GM12878 (cell line): ENCODE measurements around the gene AKTIP. TPM values are rescaled to one million over a fixed set of nuclear protein-coding genes. Genes with fewer than 3 reads are reported as not detected.

ENCODE experiments used
- ATAC-seq: fragments of 200-7000 bp; cut with Tn5 transposase; 3 replicates; pipeline ENCODE4 v1.9.1; 2020; ENCODE audit warnings: mild to moderate bottlenecking, moderate library complexity
- BruUV-seq: library from RNA; stranded (reverse); fragments of 400-500 nt; replicated peaks from 2 replicates; lab custom pipeline; 2021; lab: Mats Ljungman, UMichigan
- CTCF ChIA-PET: fragments of 300-600 bp; sonication (Branson Sonifier 250); formaldehyde crosslinking; extraction: SDS; loops from one replicate; lab custom pipeline; 2021; ENCODE audit warnings: inconsistent platforms; lab: Yijun Ruan, JAX
- POLR2A ChIA-PET: fragments of 350-600 bp; formaldehyde crosslinking; extraction: SDS; loops from one replicate; lab custom pipeline; 2021; ENCODE audit warnings: inconsistent platforms; lab: Charles Lee
- RAD21 ChIA-PET: fragments of 300-600 bp; sonication (Branson Sonifier 250); formaldehyde crosslinking; loops from one replicate; lab custom pipeline; 2023; ENCODE audit warnings: antibody characterized with exemption; ENCODE audit not compliant: unreplicated experiment; lab: Charles Lee
- SMC1A ChIA-PET: fragments of 300-600 bp; sonication (Branson Sonifier 250); formaldehyde crosslinking; loops from one replicate; lab custom pipeline; 2023; ENCODE audit not compliant: unreplicated experiment, uncharacterized antibody; lab: Charles Lee
- DNase-seq: peaks from one replicate; pipeline ENCODE4 v3.0.0-alpha.2; 2011; ENCODE audit warnings: low read depth, low spot score
- FAIRE-seq: peaks from 3 replicates; lab custom pipeline; 2011; peaks lifted over from hg19 to GRCh38; lab: Jason Lieb, UNC
- H2AFZ ChIP-seq: 2 replicates; pipeline ENCODE4 v1.6.0; 2011; ENCODE audit warnings: low read depth, low read length, control low read depth; ENCODE audit not compliant: control insufficient read depth
- H3K27ac ChIP-seq: 2 replicates; pipeline ENCODE4 v1.5.1; 2011; ENCODE audit warnings: control low read depth; ENCODE audit not compliant: control insufficient read depth, insufficient read depth
- H3K27me3 ChIP-seq, 2 experiments: replicated peaks in 1 of 2; 2 replicates each; pipeline versions ENCODE4 v1.6.0 to v1.6.1; 2011; ENCODE audit warnings: low read length in 1 of 2; ENCODE audit not compliant: control insufficient read depth in 2 of 2, insufficient read depth in 2 of 2
- H3K36me3 ChIP-seq, 2 experiments: 2 replicates each; pipeline ENCODE4 v1.5.1; 2011; ENCODE audit warnings: low read length in 1 of 2; ENCODE audit not compliant: control insufficient read depth in 2 of 2, insufficient read depth in 2 of 2
- H3K4me1 ChIP-seq: 2 replicates; pipeline ENCODE4 v1.6.1; 2011; ENCODE audit warnings: mild to moderate bottlenecking, low read length, moderate library complexity, mixed read lengths; ENCODE audit not compliant: control insufficient read depth, insufficient read depth
- H3K4me2 ChIP-seq: 2 replicates; pipeline ENCODE4 v1.6.0; 2011; ENCODE audit warnings: control low read depth; ENCODE audit not compliant: control insufficient read depth, insufficient read depth
- H3K4me3 ChIP-seq: fragments of 200-600 bp; sonication (generic); 2 replicates; pipeline ENCODE4 v1.5.1; 2016
- H3K79me2 ChIP-seq: 2 replicates; pipeline ENCODE4 v1.6.0; 2011; ENCODE audit warnings: low read length; ENCODE audit not compliant: control insufficient read depth, insufficient read depth
- H3K9ac ChIP-seq: 2 replicates; pipeline ENCODE4 v1.8.0; 2011; ENCODE audit warnings: low read length, control low read depth, mixed read lengths; ENCODE audit not compliant: control insufficient read depth, insufficient read depth
- H3K9me3 ChIP-seq: replicated peaks from 3 replicates; pipeline ENCODE4 v1.5.1; 2011; ENCODE audit warnings: mild to moderate bottlenecking, low read length; ENCODE audit not compliant: control insufficient read depth, insufficient read depth
- H4K20me1 ChIP-seq: 2 replicates; pipeline ENCODE4 v1.6.0; 2011; ENCODE audit not compliant: control insufficient read depth, insufficient read depth
- ATF3 ChIP-seq: IDR thresholded peaks from 2 replicates; pipeline ENCODE4 v1.6.1; 2011; ENCODE audit warnings: low read depth, mild to moderate bottlenecking, low read length, moderate library complexity, borderline replicate concordance; ENCODE audit errors: extremely low read depth
- BRCA1 ChIP-seq: IDR thresholded peaks from 2 replicates; pipeline ENCODE4 v1.6.1; 2011; ENCODE audit warnings: low read depth, low read length, improper control_type of control experiment
- CTCF ChIP-seq, 3 experiments: IDR thresholded peaks in 2 of 3; conservative IDR thresholded peaks in 1 of 3; 2 replicates each; pipeline ENCODE4 v1.5.1; 2011; ENCODE audit warnings: low read depth in 3 of 3, low read length in 3 of 3, mild to moderate bottlenecking in 3 of 3, control low read depth in 2 of 3, moderate library complexity in 2 of 3, inconsistent platforms in 1 of 3, mixed read lengths in 1 of 3; ENCODE audit not compliant: control insufficient read depth in 2 of 3, insufficient read depth in 1 of 3; ENCODE audit errors: extremely low read depth in 1 of 3
- HDAC2 ChIP-seq: fragments of 200-600 bp; sonication (generic); IDR thresholded peaks from 2 replicates; pipeline ENCODE4 v1.6.1; 2017
- HSF1 ChIP-seq: fragments of 150-350 bp; IDR thresholded peaks from 2 replicates; pipeline ENCODE4 v1.6.1; 2014; ENCODE audit warnings: mild to moderate bottlenecking, low read depth, low read length
- IRF3 ChIP-seq: fragments of 450-650 bp; IDR thresholded peaks from 2 replicates; pipeline ENCODE4 v1.6.1; 2014; ENCODE audit warnings: mild to moderate bottlenecking
- KDM1A ChIP-seq: fragments of 200-600 bp; sonication (generic); IDR thresholded peaks from 2 replicates; pipeline ENCODE4 v1.6.1; 2016; ENCODE audit warnings: borderline replicate concordance
- MAX ChIP-seq: IDR thresholded peaks from 2 replicates; pipeline ENCODE4 v1.6.1; 2012; ENCODE audit warnings: low read depth, low read length, improper control_type of control experiment
- MXI1 ChIP-seq: fragments of 150-350 bp; IDR thresholded peaks from 2 replicates; pipeline ENCODE4 v1.6.1; 2011; ENCODE audit warnings: low read depth, mild to moderate bottlenecking, inconsistent platforms, low read length, improper control_type of control experiment
- NR2C1 ChIP-seq: fragments of 450-650 bp; IDR thresholded peaks from 2 replicates; pipeline ENCODE4 v1.6.1; 2017; ENCODE audit warnings: antibody characterized with exemption, mild to moderate bottlenecking, moderate library complexity
- POLR2A ChIP-seq: IDR thresholded peaks from 2 replicates; pipeline ENCODE4 v1.6.1; 2011; ENCODE audit warnings: low read depth, mild to moderate bottlenecking, low read length
- POLR2AphosphoS2 ChIP-seq: IDR thresholded peaks from 2 replicates; pipeline ENCODE4 v1.6.1; 2011; ENCODE audit warnings: low read depth, mild to moderate bottlenecking, low read length, improper control_type of control experiment, moderate library complexity
- RELA ChIP-seq: fragments of 450-650 bp; IDR thresholded peaks from 2 replicates; pipeline ENCODE4 v1.8.0; 2014; ENCODE audit warnings: borderline replicate concordance; ENCODE audit not compliant: partially characterized antibody
- TAF1 ChIP-seq: IDR thresholded peaks from 2 replicates; pipeline ENCODE4 v1.6.1; 2011; ENCODE audit warnings: mild to moderate bottlenecking, low read depth, low read length, borderline replicate concordance
- USF2 ChIP-seq: IDR thresholded peaks from 2 replicates; pipeline ENCODE4 v1.6.1; 2011; ENCODE audit warnings: low read depth, low read length, improper control_type of control experiment, borderline replicate concordance
- WGBS: methylation state at CpG from one replicate; pipeline ENCODE4 v1.1.6; 2016; ENCODE audit warnings: low lambda C conversion rate; ENCODE audit not compliant: insufficient replicate concordance, insufficient coverage; ENCODE audit errors: missing lambda C conversion rate; 5-methylcytosine and 5-hydroxymethylcytosine counted together
- in situ Hi-C: fragments of 300-500 bp; cut with MboI; formaldehyde crosslinking; loops from 9 replicates; pipeline ENCODE4 v1.14.3; 2018; ENCODE audit warnings: mixed read lengths
- intact Hi-C: fragments of 100-400 bp; cut with micrococcal nuclease; formaldehyde crosslinking; loops from one replicate; pipeline ENCODE4 v1.14.2; 2022; ENCODE audit not compliant: unreplicated experiment
- polyA plus RNA-seq, 11 experiments: library from polyadenylated mRNA; depleted of rRNA in 4 of 11; unstranded in 6 of 11; stranded (reverse) in 5 of 11; fragments of >200 nt; fragmentation: Nextera tagmentation in 4 of 11; fragmentation: Illumina TruSeq in 1 of 11; extraction: Ambion mirVana in 4 of 11; extraction: Trizol in 1 of 11; gene quantifications; 1 replicate in 1 of 11; 2 replicates in 10 of 11; pipeline versions ENCODE4 v1.2.1 to v1.2.3, GENCODE V29; 2011 to 2016; ENCODE audit warnings: inconsistent platforms in 2 of 11, missing spikeins in 2 of 11, low read depth in 1 of 11
- total RNA-seq, 4 experiments: library from RNA; depleted of rRNA in 3 of 4; stranded (reverse); fragments of >200 nt in 3 of 4; fragmentation: Illumina TruSeq in 1 of 4; extraction: Trizol in 1 of 4; gene quantifications; 2 replicates each; pipeline versions ENCODE4 v1.2.1 to v1.2.3, GENCODE V29; 2013 to 2021

AKTIP gene
- total and polyA plus RNA-seq, 10 of the 15 experiments (the other 5 are each of a cell fraction or from before 2014, with no cell fraction given): 11.4 to 22.9 (median 13.6) TPM

- WGBS: 62% methylated on average over 6 of the region's 6 CpGs
- Histone ChIP-seq H3K36me3 (no peaks in the 10 kb centered on the region), H3K27me3 (no peaks in the 10 kb centered on the region), H4K20me1 (no peaks in the 10 kb centered on the region), H2AFZ (no peak overlapping the region), H3K79me2 (no peaks in the 10 kb centered on the region), H3K9me3 (no peaks in the 10 kb centered on the region; the same call in 2 of the 3 replicates), H3K4me1 (0 out of 2 replicates have a peak, but pooled peaks cover 3% of the 10 kb centered on the region), H3K27ac (no peak overlapping the region), H3K9ac (no peak overlapping the region), H3K4me3 (no peak overlapping the region), H3K4me2 (no peak overlapping the region)
- no peak for ATAC-seq
- intact Hi-C loops (no loop called here), in situ Hi-C loops (no loop called here)
- no TSS peak for BruUV-seq
- FAIRE-seq: no peak
- RAD21 ChIA-PET: no interaction called here
- CTCF ChIA-PET: interaction anchor here (0.6 to 0.9 kb wide), 2 partner anchors 19 to 21 kb away, joined by 3 read pairs; no protein-coding TSS in a partner anchor
- POLR2A ChIA-PET: no interaction called here
- no peak for DNase-seq
- SMC1A ChIA-PET: interaction anchor here (1.1 to 1.8 kb wide), 2 partner anchors 7 to 24 kb away, joined by 3 to 6 read pairs; no protein-coding TSS in a partner anchor
- TF ChIP-seq HSF1 (no peak), BRCA1 (no peak), CTCF (IDR thresholded peaks at IDR 0.05 in 2 of 3, conservative IDR thresholded peaks at IDR 0.05 in 1 of 3; ENCODE audit: control insufficient read depth in 2 of 3, extremely low read depth in 1 of 3, insufficient read depth in 1 of 3, low read depth in 3 of 3, low read length in 3 of 3) (no peak), USF2 (no peak), POLR2A (no peak), MAX (no peak), KDM1A (no peak), IRF3 (no peak), ATF3 (no peak), NR2C1 (no peak), RELA (no peak), POLR2AphosphoS2 (no peak), HDAC2 (no peak), MXI1 (no peak), TAF1 (no peak)
Observed at GRCh38 chr16:53528797-53529196, 25.8 kb upstream of the AKTIP start.
